Esophagus muscularis mucosa (tissue), 4 donors: ENCODE results near the gene SPP1.

Experiments
- CTCF ChIP-seq, 3 experiments: fragments of 200-600 bp in 2 of 3; fragments of 450-650 bp in 1 of 3; sonication (generic) in 2 of 3; IDR thresholded peaks; one replicate each; pipeline ENCODE4 v1.5.1; 2017 to 2019; ENCODE audit warnings: antibody characterized with exemption in 3 of 3, mild to moderate bottlenecking in 2 of 3, moderate library complexity in 1 of 3
- EP300 ChIP-seq: sonication (generic); formaldehyde crosslinking; IDR thresholded peaks from one replicate; pipeline ENCODE4 v1.6.1; 2017; ENCODE audit warnings: antibody characterized with exemption
- POLR2AphosphoS5 ChIP-seq, 2 donors: sonication (generic); formaldehyde crosslinking; IDR thresholded peaks; one replicate each; pipeline ENCODE4 v1.6.1; 2017; ENCODE audit warnings: antibody characterized with exemption in 2 of 2

- TF ChIP-seq CTCF (IDR thresholded peaks at IDR 0.05) = no peak
- TF ChIP-seq EP300 = no peak
- TF ChIP-seq POLR2AphosphoS5 (IDR thresholded peaks at IDR 0.05) = no peak
Observed at GRCh38 chr4:87943660-87944149, 31.8 kb upstream of the SPP1 start.
